Fibroblast of pulmonary artery (primary cell): Measurements from ENCODE around the gene ZNF684.

ENCODE experiments used
- DNase-seq: peaks from one replicate; pipeline ENCODE4 v3.0.0-alpha.2; 2010; ENCODE audit warnings: low read depth
- H3K4me3 ChIP-seq: replicated peaks from 2 replicates; pipeline ENCODE4 v1.5.1; 2011; ENCODE audit warnings: low read depth, mild to moderate bottlenecking, control low read depth, low read length, moderate library complexity
- TF ChIP-seq, protein P1 (sequence below): IDR thresholded peaks from 2 replicates; pipeline ENCODE4 v1.5.1; 2011; ENCODE audit warnings: mild to moderate bottlenecking, control low read depth, low read length, inconsistent platforms; ENCODE audit errors: missing control alignments

ZNF684 gene

DNA sequence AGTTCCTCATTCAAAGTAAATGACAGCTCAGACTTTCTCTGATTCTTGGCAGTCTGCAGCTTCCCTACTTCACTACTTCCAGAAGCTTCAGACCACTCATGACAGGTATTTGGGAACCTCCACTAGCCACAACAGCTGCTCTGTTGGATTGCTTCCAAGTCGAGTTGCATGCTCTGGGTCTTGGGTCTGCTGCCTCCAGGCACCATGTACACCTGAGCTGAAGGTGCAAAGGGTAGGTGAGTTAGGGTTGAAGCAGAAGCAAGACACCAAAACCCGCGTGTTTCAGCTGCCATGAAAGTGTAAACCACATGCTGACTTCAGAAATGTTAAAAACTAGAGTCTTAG lies 62.7 kb downstream of the ZNF684 start:
- no peak overlapping the region for H3K4me3 ChIP-seq
- no peak for DNase-seq
- TF ChIP-seq, protein P1, sequence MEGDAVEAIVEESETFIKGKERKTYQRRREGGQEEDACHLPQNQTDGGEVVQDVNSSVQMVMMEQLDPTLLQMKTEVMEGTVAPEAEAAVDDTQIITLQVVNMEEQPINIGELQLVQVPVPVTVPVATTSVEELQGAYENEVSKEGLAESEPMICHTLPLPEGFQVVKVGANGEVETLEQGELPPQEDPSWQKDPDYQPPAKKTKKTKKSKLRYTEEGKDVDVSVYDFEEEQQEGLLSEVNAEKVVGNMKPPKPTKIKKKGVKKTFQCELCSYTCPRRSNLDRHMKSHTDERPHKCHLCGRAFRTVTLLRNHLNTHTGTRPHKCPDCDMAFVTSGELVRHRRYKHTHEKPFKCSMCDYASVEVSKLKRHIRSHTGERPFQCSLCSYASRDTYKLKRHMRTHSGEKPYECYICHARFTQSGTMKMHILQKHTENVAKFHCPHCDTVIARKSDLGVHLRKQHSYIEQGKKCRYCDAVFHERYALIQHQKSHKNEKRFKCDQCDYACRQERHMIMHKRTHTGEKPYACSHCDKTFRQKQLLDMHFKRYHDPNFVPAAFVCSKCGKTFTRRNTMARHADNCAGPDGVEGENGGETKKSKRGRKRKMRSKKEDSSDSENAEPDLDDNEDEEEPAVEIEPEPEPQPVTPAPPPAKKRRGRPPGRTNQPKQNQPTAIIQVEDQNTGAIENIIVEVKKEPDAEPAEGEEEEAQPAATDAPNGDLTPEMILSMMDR, result no peak

GRCh38 chr1:40595623-40596022 lies 64.2 kb downstream of the ZNF684 start:
- DNase-seq, result no peak
- TF ChIP-seq, protein P1, result no peak
- H3K4me3 ChIP-seq, result no peak overlapping the region
